Neural progenitor cell (in vitro differentiated cells): ENCODE results near the gene PLCL1. TPM values are rescaled to one million over a fixed set of nuclear protein-coding genes. Genes with fewer than 3 reads are reported as not detected.

Source experiments
- DNase-seq: peaks from one replicate; pipeline ENCODE4 v3.0.0-alpha.2; 2016; ENCODE audit warnings: low spot score
- H2AFZ ChIP-seq: fragments of 200-600 bp; sonication (generic); replicated peaks from 2 replicates; pipeline ENCODE4 v1.6.1; 2016; ENCODE audit warnings: antibody characterized with exemption
- H3F3A ChIP-seq: fragments of 200-600 bp; sonication (generic); 2 replicates; pipeline ENCODE4 v1.6.1; 2016; ENCODE audit warnings: antibody characterized with exemption, low read depth
- H3K27ac ChIP-seq: fragments of 200-600 bp; sonication (generic); 2 replicates; pipeline ENCODE4 v1.5.1; 2016; ENCODE audit warnings: mild to moderate bottlenecking
- H3K27me3 ChIP-seq: fragments of 200-600 bp; sonication (generic); 2 replicates; pipeline ENCODE4 v1.6.1; 2016; ENCODE audit warnings: mild to moderate bottlenecking, moderate library complexity
- H3K36me3 ChIP-seq: fragments of 200-600 bp; sonication (generic); 2 replicates; pipeline ENCODE4 v1.5.1; 2016
- H3K4me1 ChIP-seq: fragments of 200-600 bp; sonication (generic); 2 replicates; pipeline ENCODE4 v1.6.1; 2016; ENCODE audit warnings: mixed run types
- H3K4me2 ChIP-seq: fragments of 200-600 bp; sonication (generic); 2 replicates; pipeline ENCODE4 v1.6.1; 2016
- H3K4me3 ChIP-seq: fragments of 200-600 bp; sonication (generic); 2 replicates; pipeline ENCODE4 v1.5.1; 2016
- H3K79me2 ChIP-seq: fragments of 200-600 bp; sonication (generic); 2 replicates; pipeline ENCODE4 v1.6.1; 2016; ENCODE audit warnings: low read depth
- H3K9ac ChIP-seq: fragments of 200-600 bp; sonication (generic); 2 replicates; pipeline ENCODE4 v1.6.1; 2016
- H3K9me3 ChIP-seq: fragments of 200-600 bp; sonication (generic); 2 replicates; pipeline ENCODE4 v1.5.1; 2016; ENCODE audit warnings: low read depth
- H4K20me1 ChIP-seq: fragments of 200-600 bp; sonication (generic); 2 replicates; pipeline ENCODE4 v1.6.1; 2016; ENCODE audit warnings: low read depth
- H3K27ac Mint-ChIP-seq: 3 replicates; pipeline ENCODE4 v1.8.0; 2021; ENCODE audit warnings: mixed read lengths
- H3K27me3 Mint-ChIP-seq: 2 replicates; pipeline ENCODE4 v1.8.0; 2022; ENCODE audit warnings: low read depth, mild to moderate bottlenecking, inconsistent platforms, moderate library complexity, mixed read lengths; ENCODE audit not compliant: insufficient read depth
- H3K36me3 Mint-ChIP-seq: 3 replicates; pipeline ENCODE4 v1.8.0; 2021; ENCODE audit warnings: mixed read lengths
- H3K4me1 Mint-ChIP-seq: 3 replicates; pipeline ENCODE4 v1.8.0; 2021; ENCODE audit warnings: mixed read lengths
- H3K4me3 Mint-ChIP-seq: 3 replicates; pipeline ENCODE4 v1.8.0; 2021; ENCODE audit warnings: mild to moderate bottlenecking, moderate library complexity, mixed read lengths
- H3K9me3 Mint-ChIP-seq: 3 replicates; pipeline ENCODE4 v1.8.0; 2020; ENCODE audit warnings: mixed read lengths
- EZH2 ChIP-seq: fragments of 200-600 bp; sonication (generic); IDR thresholded peaks from 2 replicates; pipeline ENCODE4 v1.6.1; 2017; ENCODE audit warnings: antibody characterized with exemption, mild to moderate bottlenecking, moderate library complexity
- EZH2phosphoT487 ChIP-seq: fragments of 200-600 bp; sonication (generic); IDR thresholded peaks from 2 replicates; pipeline ENCODE4 v1.6.1; 2017; ENCODE audit warnings: antibody characterized with exemption
- total RNA-seq: library from RNA; depleted of rRNA; stranded (reverse); fragments of >200 nt; gene quantifications from 2 replicates; pipeline ENCODE4 v1.2.3, GENCODE V29; 2015; ENCODE audit warnings: low replicate concordance
- TF ChIP-seq, protein P1 (sequence below): fragments of 200-600 bp; sonication (generic); IDR thresholded peaks from 2 replicates; pipeline ENCODE4 v1.5.1; 2017; ENCODE audit warnings: antibody characterized with exemption, mild to moderate bottlenecking

Gene PLCL1
- total RNA-seq, 1 donor from 2014 or later: 0.41 TPM

DNA sequence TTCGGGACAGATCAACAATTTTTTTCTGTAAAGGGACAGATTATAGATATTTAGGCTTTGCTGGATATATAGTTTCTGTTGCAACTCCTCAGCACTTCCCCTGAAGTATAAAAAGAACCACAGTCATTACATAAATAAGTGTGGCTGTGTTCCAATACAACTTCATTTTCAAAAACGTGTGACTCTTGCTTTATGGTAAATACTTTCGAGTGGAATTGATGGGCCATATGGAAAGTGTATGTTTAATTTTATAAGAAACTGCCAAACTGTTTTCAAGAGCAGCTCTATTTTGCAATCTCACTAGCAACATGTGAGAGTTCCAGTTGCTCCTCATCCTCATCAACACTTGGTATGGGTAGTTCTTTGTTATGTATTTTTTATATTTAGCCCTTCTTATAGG lies 370.9 kb downstream of the PLCL1 start:
- H3K4me1 ChIP-seq: peaks cover 9% of the 10 kb centered on the region
- no peak for DNase-seq
- Mint-ChIP-seq H3K4me1 (peaks cover 3% of the 10 kb centered on the region), H3K9me3 (peaks cover 15% of the 10 kb centered on the region), H3K27me3 (no peaks in the 10 kb centered on the region), H3K36me3 (no peaks in the 10 kb centered on the region), H3K27ac (no peak overlapping the region), H3K4me3 (no peak overlapping the region)
- H3K36me3 ChIP-seq: no peaks in the 10 kb centered on the region
- no peaks in the 10 kb centered on the region for H3F3A ChIP-seq
- no peak overlapping the region for H3K27ac ChIP-seq
- no peaks in the 10 kb centered on the region for H3K9me3 ChIP-seq
- no peaks in the 10 kb centered on the region for H3K27me3 ChIP-seq
- H2AFZ ChIP-seq: no peak overlapping the region
- H3K4me3 ChIP-seq: no peak overlapping the region
- no peaks in the 10 kb centered on the region for H3K79me2 ChIP-seq
- H3K9ac ChIP-seq: no peak overlapping the region
- no peaks in the 10 kb centered on the region for H4K20me1 ChIP-seq
- H3K4me2 ChIP-seq: no peak overlapping the region
- TF ChIP-seq, protein P1, sequence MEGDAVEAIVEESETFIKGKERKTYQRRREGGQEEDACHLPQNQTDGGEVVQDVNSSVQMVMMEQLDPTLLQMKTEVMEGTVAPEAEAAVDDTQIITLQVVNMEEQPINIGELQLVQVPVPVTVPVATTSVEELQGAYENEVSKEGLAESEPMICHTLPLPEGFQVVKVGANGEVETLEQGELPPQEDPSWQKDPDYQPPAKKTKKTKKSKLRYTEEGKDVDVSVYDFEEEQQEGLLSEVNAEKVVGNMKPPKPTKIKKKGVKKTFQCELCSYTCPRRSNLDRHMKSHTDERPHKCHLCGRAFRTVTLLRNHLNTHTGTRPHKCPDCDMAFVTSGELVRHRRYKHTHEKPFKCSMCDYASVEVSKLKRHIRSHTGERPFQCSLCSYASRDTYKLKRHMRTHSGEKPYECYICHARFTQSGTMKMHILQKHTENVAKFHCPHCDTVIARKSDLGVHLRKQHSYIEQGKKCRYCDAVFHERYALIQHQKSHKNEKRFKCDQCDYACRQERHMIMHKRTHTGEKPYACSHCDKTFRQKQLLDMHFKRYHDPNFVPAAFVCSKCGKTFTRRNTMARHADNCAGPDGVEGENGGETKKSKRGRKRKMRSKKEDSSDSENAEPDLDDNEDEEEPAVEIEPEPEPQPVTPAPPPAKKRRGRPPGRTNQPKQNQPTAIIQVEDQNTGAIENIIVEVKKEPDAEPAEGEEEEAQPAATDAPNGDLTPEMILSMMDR: no peak
- TF ChIP-seq EZH2phosphoT487 (no peak), EZH2 (no peak)

DNA sequence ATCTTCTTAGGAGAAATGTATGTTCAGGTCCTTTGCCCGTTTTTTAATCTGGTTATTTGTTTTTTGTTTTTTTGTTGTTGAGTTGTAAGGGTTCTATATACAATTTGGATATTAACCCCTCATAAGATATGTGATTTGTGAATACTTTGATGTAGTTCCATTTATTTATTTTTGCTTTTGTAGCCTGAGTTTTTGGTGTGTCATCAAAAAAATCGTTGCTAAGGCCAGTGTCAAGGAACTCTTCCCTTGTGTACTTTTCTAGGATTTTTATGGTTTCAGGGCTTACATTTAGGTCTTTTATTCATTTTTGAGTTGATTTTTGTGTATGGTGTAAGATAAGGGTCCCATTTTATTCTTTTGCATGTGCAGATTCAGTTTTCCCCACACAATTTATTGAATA lies 372.6 kb downstream of the PLCL1 start:
- Histone ChIP-seq H3K9ac (no peak overlapping the region), H2AFZ (no peak overlapping the region), H3F3A (no peaks in the 10 kb centered on the region), H3K4me3 (no peak overlapping the region), H3K79me2 (no peaks in the 10 kb centered on the region), H3K9me3 (no peaks in the 10 kb centered on the region), H3K27ac (no peak overlapping the region), H3K27me3 (no peaks in the 10 kb centered on the region), H4K20me1 (no peaks in the 10 kb centered on the region), H3K4me2 (no peak overlapping the region), H3K4me1 (peaks cover 9% of the 10 kb centered on the region), H3K36me3 (no peaks in the 10 kb centered on the region)
- no peak for TF ChIP-seq EZH2
- TF ChIP-seq, protein P1: no peak
- TF ChIP-seq EZH2phosphoT487: no peak
- H3K9me3 Mint-ChIP-seq: peaks cover 16% of the 10 kb centered on the region
- no peak overlapping the region for H3K27ac Mint-ChIP-seq
- peaks cover 3% of the 10 kb centered on the region for H3K4me1 Mint-ChIP-seq
- no peaks in the 10 kb centered on the region for H3K27me3 Mint-ChIP-seq
- no peaks in the 10 kb centered on the region for H3K36me3 Mint-ChIP-seq
- H3K4me3 Mint-ChIP-seq: no peak overlapping the region
- DNase-seq: no peak

DNA sequence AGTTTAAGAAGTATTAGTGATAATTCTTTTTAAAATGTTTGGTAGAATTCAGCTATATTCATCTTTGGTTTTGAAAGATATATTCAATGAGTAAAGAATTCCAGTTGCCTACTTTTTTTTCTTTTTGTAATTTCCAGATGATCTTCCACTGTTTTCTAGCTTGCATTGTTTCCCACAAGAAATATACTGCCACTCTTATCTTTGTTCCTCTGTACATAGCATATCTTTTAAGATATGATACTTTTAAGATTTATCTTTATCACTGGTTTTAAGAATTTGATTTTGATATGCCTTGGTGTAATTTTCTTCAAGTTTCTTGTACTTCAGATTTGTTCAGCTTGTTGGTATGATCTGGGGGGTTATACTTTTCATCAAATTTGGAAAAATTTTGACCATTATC lies 374.4 kb downstream of the PLCL1 start:
- no peaks in the 10 kb centered on the region for H3K79me2 ChIP-seq
- H3K36me3 ChIP-seq: no peaks in the 10 kb centered on the region
- no peak overlapping the region for H2AFZ ChIP-seq
- no peak overlapping the region for H3K4me2 ChIP-seq
- DNase-seq: no peak
- no peak overlapping the region for H3K9ac ChIP-seq
- H3K4me3 ChIP-seq: no peak overlapping the region
- H3K9me3 Mint-ChIP-seq: peaks cover 16% of the 10 kb centered on the region
- no peak overlapping the region for H3K27ac ChIP-seq
- H3K4me1 Mint-ChIP-seq: no peaks in the 10 kb centered on the region
- H3F3A ChIP-seq: no peaks in the 10 kb centered on the region
- no peaks in the 10 kb centered on the region for H3K4me1 ChIP-seq
- H3K27me3 Mint-ChIP-seq: peaks cover 6% of the 10 kb centered on the region
- H3K36me3 Mint-ChIP-seq: no peaks in the 10 kb centered on the region
- H3K27me3 ChIP-seq: no peaks in the 10 kb centered on the region
- H3K9me3 ChIP-seq: no peaks in the 10 kb centered on the region
- no peak overlapping the region for H3K4me3 Mint-ChIP-seq
- no peak overlapping the region for H3K27ac Mint-ChIP-seq
- TF ChIP-seq EZH2phosphoT487 (no peak), EZH2 (no peak)
- TF ChIP-seq, protein P1: no peak
- no peaks in the 10 kb centered on the region for H4K20me1 ChIP-seq

DNA sequence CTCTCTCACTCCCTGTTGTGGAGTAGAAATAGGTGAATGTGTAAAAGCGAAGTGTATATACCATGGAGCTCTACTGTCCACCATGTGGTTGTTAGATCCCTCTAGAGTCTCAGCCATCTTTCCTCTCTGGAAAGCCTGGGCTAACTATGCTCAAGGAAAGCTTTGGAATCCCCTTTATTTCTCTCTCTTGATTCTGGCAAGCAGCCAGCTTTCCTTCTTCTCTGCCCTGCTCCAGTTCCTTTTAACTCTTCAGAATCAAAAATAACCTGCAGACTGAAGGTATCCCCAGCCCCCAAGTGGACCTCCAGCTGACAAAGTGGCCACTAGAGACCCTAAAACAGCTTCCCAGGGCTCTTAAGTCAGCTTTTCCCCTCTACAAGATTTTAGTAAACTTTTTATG lies 381.9 kb downstream of the PLCL1 start:
- H3F3A ChIP-seq: no peaks in the 10 kb centered on the region
- H3K4me1 ChIP-seq: no peaks in the 10 kb centered on the region
- DNase-seq: no peak
- no peaks in the 10 kb centered on the region for H4K20me1 ChIP-seq
- Mint-ChIP-seq H3K9me3 (no peaks in the 10 kb centered on the region), H3K4me1 (no peaks in the 10 kb centered on the region), H3K27ac (no peak overlapping the region), H3K4me3 (no peak overlapping the region), H3K36me3 (no peaks in the 10 kb centered on the region), H3K27me3 (peaks cover 10% of the 10 kb centered on the region)
- no peak overlapping the region for H2AFZ ChIP-seq
- H3K9me3 ChIP-seq: no peaks in the 10 kb centered on the region
- no peaks in the 10 kb centered on the region for H3K27me3 ChIP-seq
- no peak overlapping the region for H3K4me3 ChIP-seq
- no peaks in the 10 kb centered on the region for H3K36me3 ChIP-seq
- no peak overlapping the region for H3K4me2 ChIP-seq
- H3K9ac ChIP-seq: no peak overlapping the region
- no peak overlapping the region for H3K27ac ChIP-seq
- TF ChIP-seq EZH2: no peak
- TF ChIP-seq EZH2phosphoT487: no peak
- TF ChIP-seq, protein P1: no peak
- no peaks in the 10 kb centered on the region for H3K79me2 ChIP-seq
